ENCODE results near the gene GALNT17.

The GALNT17 gene

DNA sequence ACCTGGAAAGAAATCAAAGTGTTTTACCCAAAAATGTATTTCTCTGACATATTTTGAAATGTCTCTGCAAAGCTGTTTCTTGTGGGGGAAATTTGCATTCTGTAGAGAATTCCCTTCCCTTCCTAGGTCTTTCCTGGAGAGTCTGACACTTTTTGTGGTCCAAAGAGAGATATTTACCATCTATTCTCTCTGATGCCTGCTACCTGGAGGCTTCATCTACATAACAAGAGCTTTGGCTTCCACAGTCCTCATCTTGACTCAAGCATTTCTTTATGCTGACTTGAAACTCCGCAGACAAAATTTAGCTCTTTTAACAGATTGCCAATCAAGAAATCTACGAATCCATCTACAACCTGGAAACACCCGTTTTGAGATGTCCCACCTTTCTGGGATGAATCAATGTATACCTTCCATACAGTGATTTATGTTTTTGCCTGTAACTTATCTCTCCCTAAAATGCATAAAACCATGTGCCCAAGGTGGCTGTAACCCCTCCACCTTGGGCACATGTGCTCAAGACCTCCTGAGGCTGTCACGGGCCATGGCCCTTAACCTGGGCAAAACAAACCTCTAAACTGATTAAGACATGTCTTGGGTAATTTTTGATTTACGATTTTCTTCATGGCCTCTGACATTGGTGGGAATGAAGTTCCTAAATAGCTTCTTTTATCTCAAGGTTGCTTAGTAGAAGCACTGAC lies 334.7 kb downstream of the GALNT17 start:
- no peak for DNase-seq

DNA sequence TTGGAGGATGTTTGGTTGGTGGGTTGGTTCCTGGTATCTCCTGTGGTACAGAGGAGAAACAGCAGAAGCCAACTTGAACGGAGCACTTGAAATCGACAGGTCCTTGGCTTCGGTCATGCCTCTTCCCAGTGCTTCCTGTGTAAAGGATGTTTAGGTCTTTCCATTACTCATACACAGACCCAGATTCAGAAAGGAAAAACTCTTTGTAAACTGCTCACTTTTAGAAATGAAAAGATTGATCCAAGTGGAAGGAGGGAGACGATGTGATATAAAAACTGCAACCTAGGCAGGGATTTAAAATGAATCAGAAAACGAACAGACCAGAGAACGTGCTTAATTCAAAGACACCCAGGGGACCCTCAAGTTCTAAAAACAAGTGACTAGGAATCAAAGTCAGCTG lies 338.4 kb downstream of the GALNT17 start:
- no peak for DNase-seq

DNA sequence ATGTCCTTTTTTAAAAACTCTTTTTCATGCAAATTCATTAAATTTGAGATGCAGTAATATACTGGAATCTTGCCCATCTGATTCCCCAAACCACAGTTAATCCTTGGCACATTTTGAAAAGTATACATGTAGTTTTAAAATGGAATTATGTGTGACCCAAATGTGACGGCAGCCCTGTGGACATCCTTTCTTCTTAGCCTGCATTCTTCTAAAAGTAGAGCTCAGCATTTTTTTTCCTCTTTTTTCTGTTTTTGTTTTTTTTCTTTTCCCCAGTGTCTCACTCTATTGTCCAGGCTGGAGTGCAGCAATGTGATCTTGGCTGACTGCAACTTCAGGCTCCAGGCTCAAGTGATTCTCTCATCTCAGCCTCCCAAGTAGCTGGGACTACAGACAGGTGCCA lies 338.9 kb downstream of the GALNT17 start:
- no peak for DNase-seq

GRCh38 chr7:71472962-71473361 lies 341.0 kb downstream of the GALNT17 start:
- DNase-seq, result no peak

GRCh38 chr7:71473366-71473967 lies 341.5 kb downstream of the GALNT17 start:
- no peak for DNase-seq

DNA sequence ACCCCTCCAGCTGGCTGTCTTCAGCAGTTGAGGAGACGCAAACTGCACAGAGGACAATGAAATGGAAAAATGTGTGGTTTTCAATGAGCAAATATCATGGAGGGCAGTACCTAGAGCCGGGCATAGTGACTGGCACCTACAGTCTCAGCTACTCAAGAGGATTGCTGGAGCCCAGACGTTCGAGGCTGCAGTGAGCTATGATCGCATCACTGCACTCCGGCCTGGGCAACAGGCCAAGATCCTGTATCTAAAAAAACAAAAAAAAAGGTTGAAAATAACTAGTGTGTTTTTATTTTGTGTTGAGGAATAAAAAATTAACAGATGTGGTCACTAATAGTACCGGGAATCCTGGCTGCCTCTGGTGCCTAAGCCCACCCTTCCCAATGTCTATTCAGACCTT lies 345.5 kb downstream of the GALNT17 start:
- DNase-seq, result no peak

DNA sequence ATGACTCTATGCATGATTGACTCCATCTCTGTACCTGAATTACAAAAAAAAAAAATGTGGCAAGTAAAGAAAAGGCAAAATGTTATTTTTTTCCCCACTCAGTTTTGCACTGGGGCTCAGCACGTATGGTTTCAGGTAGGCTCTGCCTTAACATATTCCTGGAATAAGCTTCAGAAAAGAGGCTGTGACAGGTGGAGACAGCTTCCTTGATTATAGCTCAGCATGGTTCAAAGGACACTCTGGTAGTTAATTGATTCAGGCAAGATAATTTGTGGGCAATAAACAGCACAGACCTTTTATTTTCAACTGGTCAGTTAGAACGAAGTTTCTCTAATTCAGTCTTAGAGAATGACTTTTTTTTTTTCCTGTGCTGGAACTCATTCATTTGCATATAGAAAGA lies 347.3 kb downstream of the GALNT17 start:
- DNase-seq, result no peak

DNA sequence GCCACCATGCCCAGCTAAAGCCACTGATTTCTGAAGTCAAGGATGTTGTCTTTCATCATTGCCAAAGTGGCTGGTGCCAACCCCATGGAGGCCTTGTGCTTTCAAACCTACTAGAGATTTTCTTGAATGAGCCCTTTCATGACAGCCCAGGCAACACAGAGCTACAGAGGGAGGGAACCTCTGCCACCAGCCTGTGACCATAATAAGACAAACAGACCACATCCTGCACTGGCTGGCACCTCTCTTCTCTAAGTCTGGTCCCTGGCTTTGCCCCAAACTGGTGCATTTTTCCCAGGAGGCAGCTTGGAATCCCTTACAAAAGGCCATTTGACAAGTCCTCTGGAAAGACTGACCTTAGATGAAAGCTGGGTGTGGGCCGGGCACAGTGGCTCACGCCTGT lies 348.8 kb downstream of the GALNT17 start:
- no peak for DNase-seq

- no peak for DNase-seq
These were observed 350.3 kb downstream of the GALNT17 start for GRCh38 chr7:71482284-71482683.

DNA sequence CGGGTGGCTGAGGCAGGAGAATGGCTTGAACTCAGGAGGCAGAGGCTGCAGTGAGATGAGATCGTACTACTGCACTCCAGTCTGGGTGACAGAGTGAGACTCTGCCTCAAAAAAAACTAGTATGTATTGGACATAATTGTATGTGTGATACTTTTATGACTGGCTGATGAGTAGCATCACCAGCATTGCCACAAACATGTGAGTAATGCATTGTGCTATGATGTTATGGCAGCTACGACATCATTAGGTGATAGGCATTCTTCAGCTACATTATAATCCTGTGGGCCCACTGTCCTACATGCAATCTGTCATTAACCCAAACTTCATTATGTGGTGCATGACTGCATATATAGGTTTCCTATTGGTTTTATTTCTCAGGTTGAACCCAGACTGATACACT lies 352.4 kb downstream of the GALNT17 start:
- no peak for DNase-seq

DNA sequence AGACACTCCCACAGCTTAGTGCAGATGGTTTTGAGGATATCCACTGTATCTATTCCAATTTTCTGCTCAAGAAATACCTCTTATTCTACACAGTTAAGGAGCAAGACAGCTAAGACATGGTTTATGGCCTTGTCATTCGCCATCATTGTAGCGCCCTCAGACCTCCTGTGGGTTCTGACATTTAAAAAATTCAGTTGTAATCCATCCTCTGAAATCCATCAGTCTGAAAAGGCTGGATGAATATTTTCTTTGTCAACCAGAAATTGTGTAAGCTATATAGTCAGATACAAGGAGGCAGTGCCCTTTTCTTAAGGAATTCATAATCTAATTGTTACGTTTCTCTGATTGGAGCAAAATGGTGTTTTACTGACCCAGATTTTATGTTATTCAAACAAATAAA lies 353.6 kb downstream of the GALNT17 start:
- DNase-seq, result no peak

- DNase-seq, result no peak
These were observed 354.5 kb downstream of the GALNT17 start for GRCh38 chr7:71486414-71486813.

- no peak for DNase-seq
These were observed 355.1 kb downstream of the GALNT17 start for GRCh38 chr7:71486856-71487628.

DNA sequence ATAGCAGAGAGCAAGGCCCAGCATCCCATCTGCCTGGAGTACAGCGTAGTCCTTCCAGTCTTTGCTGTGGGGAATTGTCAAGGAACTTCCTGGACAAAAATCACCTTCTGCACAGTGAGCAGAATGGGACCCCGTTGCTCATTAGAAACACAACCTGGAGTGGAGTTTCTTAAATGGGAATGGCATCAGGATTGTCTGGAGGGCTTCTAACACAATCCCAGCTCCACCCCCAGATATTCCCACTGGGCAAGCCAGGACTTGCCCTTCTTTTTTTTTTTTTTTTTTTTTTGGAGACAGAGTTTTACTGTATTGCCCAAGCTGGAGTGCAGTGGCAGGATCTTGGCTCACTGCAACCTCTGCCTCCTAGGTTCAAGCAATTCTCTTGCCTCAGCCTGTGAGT lies 356.4 kb downstream of the GALNT17 start:
- no peak for DNase-seq

DNA sequence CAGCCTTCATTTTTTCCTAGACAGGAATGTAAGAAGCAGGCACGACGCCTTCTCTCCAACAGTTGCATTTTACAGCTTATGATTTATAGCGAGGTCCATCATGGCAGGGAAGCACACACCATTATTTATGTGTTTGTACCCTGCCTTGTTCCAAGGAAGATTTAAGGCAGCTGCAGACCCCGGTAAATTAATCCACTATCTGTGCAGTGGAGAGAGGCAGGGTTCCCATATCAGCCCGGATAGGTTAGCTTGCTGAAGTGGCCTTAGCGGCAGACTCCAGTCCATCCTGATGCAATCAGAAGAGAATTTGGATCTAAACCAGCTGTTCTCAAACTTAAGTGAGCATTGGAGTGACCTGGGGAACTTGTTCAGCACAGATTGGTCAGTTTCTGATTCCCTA lies 359.4 kb downstream of the GALNT17 start:
- no peak for DNase-seq

DNA sequence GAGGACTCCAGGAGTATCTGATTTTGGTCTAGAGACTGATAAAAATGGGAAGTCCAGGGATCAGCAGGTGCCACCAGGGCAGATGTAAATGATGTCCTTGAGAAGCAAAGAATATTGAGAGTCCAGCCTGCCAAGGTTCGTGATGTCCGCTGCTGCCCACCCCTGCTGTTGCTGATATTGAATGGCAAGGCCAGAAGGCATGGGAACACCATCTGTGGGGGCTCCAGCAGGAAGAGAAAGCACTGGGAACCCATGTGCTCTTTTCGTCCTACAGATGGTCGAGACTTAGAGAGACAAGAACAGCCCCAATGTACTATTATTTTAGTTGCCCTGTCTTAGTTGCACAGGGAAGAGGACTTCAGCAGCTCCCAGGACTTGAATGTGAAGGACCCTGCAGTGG lies 363.9 kb downstream of the GALNT17 start:
- DNase-seq, result no peak

- no peak for DNase-seq
These were observed 365.5 kb downstream of the GALNT17 start for GRCh38 chr7:71497256-71497946.

GRCh38 chr7:71498381-71498780 lies 366.4 kb downstream of the GALNT17 start:
- no peak for DNase-seq

DNA sequence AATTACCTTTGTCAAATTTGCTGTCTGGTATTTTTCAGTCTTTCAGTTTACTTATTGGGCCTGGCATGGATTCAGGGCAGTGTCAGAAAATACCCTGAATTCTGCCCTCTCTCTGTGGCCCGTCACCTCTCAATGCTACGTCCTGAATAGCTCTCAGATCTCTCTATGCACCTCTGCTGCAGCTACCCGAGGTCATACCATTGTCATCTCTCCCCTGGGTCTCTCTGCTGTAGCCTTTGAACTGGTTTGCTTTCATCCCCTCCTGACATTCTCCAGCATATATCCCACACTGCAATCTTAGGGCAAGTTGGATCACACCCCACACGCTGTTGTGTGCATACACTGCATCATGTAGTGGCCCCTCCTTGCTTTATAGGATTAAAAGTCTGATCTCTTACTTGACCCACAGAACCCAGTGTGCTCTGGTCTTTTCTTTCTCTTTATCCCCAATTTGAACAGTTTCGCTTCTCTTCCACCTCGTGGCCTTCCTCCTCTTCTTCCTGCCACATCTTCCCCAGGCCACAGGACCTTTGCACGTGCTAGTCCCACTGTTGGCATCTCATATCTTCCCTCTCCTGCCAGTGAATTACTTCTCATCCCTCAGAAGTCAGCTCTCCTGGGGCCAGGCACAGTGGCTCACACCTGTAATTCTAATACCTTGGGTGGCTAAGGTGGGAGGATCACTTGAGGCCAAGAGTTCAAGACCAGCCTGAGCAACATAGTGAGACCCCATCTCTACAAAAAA lies 372.9 kb downstream of the GALNT17 start:
- DNase-seq, result no peak

GRCh38 chr7:71506822-71507221 lies 374.9 kb downstream of the GALNT17 start:
- DNase-seq, result no peak

DNA sequence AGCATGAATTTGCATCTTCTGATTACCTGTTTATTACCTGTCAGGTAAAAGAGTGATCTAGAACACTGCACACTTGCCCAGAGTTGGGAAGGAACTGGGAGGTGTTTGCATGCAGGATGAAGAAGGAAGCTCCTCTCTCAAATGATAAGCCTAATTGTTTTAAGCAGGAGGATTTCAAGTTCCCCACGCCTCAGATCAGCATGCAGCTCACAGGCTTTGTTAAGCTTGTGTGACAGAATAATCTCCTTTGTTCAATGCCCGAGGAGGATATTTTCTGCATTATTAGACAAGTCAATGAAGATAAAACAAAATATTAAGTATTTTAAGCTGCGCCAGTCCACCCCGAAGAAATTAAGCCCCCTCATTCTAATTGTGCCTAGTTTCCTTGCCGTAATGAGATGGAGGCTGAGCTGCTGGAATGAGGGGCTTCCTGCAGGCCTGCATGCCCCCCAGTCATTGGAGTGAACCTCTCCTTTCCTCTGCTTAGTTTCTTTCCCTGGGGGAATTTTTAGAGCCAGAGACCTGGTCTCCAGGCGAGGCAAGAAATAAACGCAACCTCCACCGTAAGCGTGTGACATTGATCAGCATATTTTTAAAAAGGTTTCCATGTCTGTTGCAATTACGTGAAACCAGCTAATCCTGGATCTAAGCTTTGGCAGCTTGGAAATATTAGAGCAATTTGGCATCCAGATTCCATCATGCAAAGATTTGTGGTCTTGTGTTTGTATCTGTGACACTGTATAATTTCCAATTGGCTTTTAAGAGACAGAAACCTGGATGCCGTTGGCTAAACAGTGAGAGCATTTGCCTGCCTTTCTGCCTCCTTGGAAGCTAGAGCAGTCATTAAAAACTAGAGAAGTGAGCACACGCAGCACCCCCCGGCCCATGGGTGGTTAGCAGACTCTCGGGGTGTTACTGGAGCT lies 376.0 kb downstream of the GALNT17 start:
- DNase-seq, result no peak

DNA sequence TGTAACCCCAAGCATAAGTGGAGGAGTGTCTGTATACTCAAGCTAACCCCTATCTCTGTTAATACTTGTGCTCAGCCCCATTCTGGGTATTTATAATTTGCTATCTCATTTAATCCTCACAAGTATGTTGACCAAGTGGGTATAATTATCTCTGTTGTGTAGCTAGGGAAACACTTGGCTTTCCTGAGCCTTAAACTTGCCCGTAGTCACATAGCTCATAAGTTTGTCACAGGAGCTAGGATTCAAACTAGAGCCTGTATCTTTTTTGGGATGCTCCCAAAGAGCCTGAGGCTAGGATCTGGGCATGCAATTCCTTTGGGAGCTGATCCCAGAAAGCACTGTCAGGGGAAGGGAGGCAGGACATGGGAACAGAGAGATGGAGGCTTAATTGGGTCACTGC lies 377.4 kb downstream of the GALNT17 start:
- no peak for DNase-seq
